T-cell (primary cell): ENCODE results near the gene ASF1B. TPM values are rescaled to one million over a fixed set of nuclear protein-coding genes. Genes with fewer than 3 reads are reported as not detected.
A peak's percentile ranks its signal among the peaks of the same experiment; 100 is the strongest.

ENCODE experiments used
- ATAC-seq, 4 experiments: fragments of 200-7000 bp in 3 of 4; fragments of 150-1000 bp in 1 of 4; cut with Tn5 transposase; replicated peaks in 1 of 4; 1 replicate in 3 of 4; 2 replicates in 1 of 4; pipeline ENCODE4 v1.10.0; 2021; ENCODE audit warnings: moderate library complexity in 3 of 4, mild to moderate bottlenecking in 2 of 4, moderate number of reproducible peaks in 1 of 4
- CTCF ChIA-PET, 2 donors: fragments of 300-600 bp; sonication (Branson Sonifier 250); formaldehyde crosslinking; loops; one replicate each; lab custom pipeline; 2022; ENCODE audit warnings: antibody characterized with exemption in 2 of 2; lab: Charles Lee
- POLR2A ChIA-PET, 2 donors: fragments of 300-600 bp; sonication (Branson Sonifier 250); formaldehyde crosslinking; loops; one replicate each; lab custom pipeline; 2022; ENCODE audit warnings: antibody characterized with exemption in 2 of 2; lab: Charles Lee
- DNase-seq, 35 experiments: peaks; one replicate each; pipeline versions ENCODE4 v3.0.0 to v3.0.0-alpha.2; 2013 to 2023
- H3K27ac ChIP-seq: one replicate; pipeline ENCODE4 v1.5.1; 2013; ENCODE audit warnings: low read length
- H3K27me3 ChIP-seq, 2 experiments: replicated peaks in 1 of 2; 1 replicate in 1 of 2; 2 replicates in 1 of 2; pipeline versions ENCODE4 v1.6.1 to v1.7.0; 2013; ENCODE audit warnings: low read length in 1 of 2, mixed read lengths in 1 of 2; ENCODE audit not compliant: control insufficient read depth in 2 of 2, insufficient read depth in 2 of 2; ENCODE audit errors: extremely low read depth in 1 of 2
- H3K36me3 ChIP-seq, 2 donors: 1 replicate in 1 of 2; 2 replicates in 1 of 2; pipeline versions ENCODE4 v1.6.1 to v1.7.0; 2013; ENCODE audit warnings: low read length in 1 of 2; ENCODE audit not compliant: control insufficient read depth in 2 of 2, insufficient read depth in 1 of 2; ENCODE audit errors: extremely low read depth in 1 of 2
- H3K4me1 ChIP-seq, 2 experiments: 1 replicate in 1 of 2; 2 replicates in 1 of 2; pipeline versions ENCODE4 v1.6.1 to v1.7.0; 2013; ENCODE audit warnings: low read length in 2 of 2, mixed read lengths in 1 of 2; ENCODE audit not compliant: insufficient read depth in 2 of 2, control insufficient read depth in 1 of 2; ENCODE audit errors: extremely low read depth in 1 of 2
- H3K4me3 ChIP-seq, 2 donors: 1 replicate in 1 of 2; 2 replicates in 1 of 2; pipeline versions ENCODE4 v1.5.1 to v1.7.0; 2013; ENCODE audit warnings: mild to moderate bottlenecking in 2 of 2, low read length in 1 of 2, moderate library complexity in 1 of 2; ENCODE audit not compliant: control insufficient read depth in 1 of 2; ENCODE audit errors: extremely low read depth in 1 of 2
- H3K9me3 ChIP-seq: 2 replicates; pipeline ENCODE4 v1.7.0; 2013
- H3K27ac Mint-ChIP-seq, 2 donors: one replicate each; pipeline ENCODE4 v1.8.0; 2020 to 2021; ENCODE audit warnings: mild to moderate bottlenecking in 2 of 2, mixed read lengths in 2 of 2
- H3K27me3 Mint-ChIP-seq, 2 donors: one replicate each; pipeline ENCODE4 v1.8.0; 2021 to 2022; ENCODE audit warnings: mixed read lengths in 2 of 2
- H3K36me3 Mint-ChIP-seq: one replicate; pipeline ENCODE4 v1.8.0; 2021; ENCODE audit warnings: mixed read lengths
- H3K4me1 Mint-ChIP-seq, 3 donors: one replicate each; pipeline ENCODE4 v1.8.0; 2020 to 2022; ENCODE audit warnings: mixed read lengths in 3 of 3, mild to moderate bottlenecking in 1 of 3
- H3K4me3 Mint-ChIP-seq, 3 donors: one replicate each; pipeline ENCODE4 v1.8.0; 2020 to 2022; ENCODE audit warnings: mild to moderate bottlenecking in 3 of 3, mixed read lengths in 3 of 3, moderate library complexity in 3 of 3
- H3K9me3 Mint-ChIP-seq, 3 donors: one replicate each; pipeline ENCODE4 v1.8.0; 2020 to 2022; ENCODE audit warnings: mixed read lengths in 3 of 3
- WGBS: methylation state at CpG from one replicate; pipeline ENCODE4 v1.1.5; 2013; ENCODE audit warnings: missing lambda C conversion rate; ENCODE audit not compliant: insufficient coverage; 5-methylcytosine and 5-hydroxymethylcytosine counted together
- total RNA-seq, 35 experiments: library from RNA in 6 of 35; stranded (reverse) in 6 of 35; fragments of 120-200 nt in 1 of 35; gene quantifications; one replicate each; pipeline versions ENCODE4 v1.2.1 to v1.2.4 and lab custom pipeline; 2013 to 2026

The ASF1B gene
- total RNA-seq, 5 donors from 2014 or later (not counting 1 experiment from before 2014, with no cell fraction given): 2.6 to 4.4 (median 3.3) TPM

- Mint-ChIP-seq H3K9me3 (no peaks in the 10 kb centered on the region), H3K4me3 (peak overlapping the region; percentile 88 to 95 (median 92)), H3K27me3 (no peaks in the 10 kb centered on the region), H3K27ac (peak overlapping the region; percentile 72 to 80), H3K36me3 (no peaks in the 10 kb centered on the region), H3K4me1 (peaks cover 44 to 58% (median 57%) of the 10 kb centered on the region in 3 donors)
- DNase-seq (no peak), ATAC-seq (no peak)
- H3K4me3 ChIP-seq: peak overlapping the region; percentile 74 to 78
- H3K9me3 ChIP-seq: no peaks in the 10 kb centered on the region
- no peaks in the 10 kb centered on the region for H3K27me3 ChIP-seq
- 25% methylated on average over 5 of the region's 6 CpGs for WGBS
- H3K27ac ChIP-seq: no peak overlapping the region
- CTCF ChIA-PET: interaction anchor here in 1 of 2 donors (0.6 to 2.3 kb wide), 3 partner anchors 20 to 342 kb away, joined by 3 to 10 read pairs (median 7); partner anchors contain the start of gene ASF1B
- no peaks in the 10 kb centered on the region for H3K36me3 ChIP-seq
- POLR2A ChIA-PET: interaction anchor here in 1 of 2 donors (0.5 to 0.6 kb wide), 2 partner anchors 323 to 839 kb away, joined by 3 read pairs; no protein-coding TSS in a partner anchor
- peaks cover 31 to 61% of the 10 kb centered on the region in 2 experiments for H3K4me1 ChIP-seq
Observed at GRCh38 chr19:14116525-14116917, 19.9 kb downstream of the ASF1B start.

DNA sequence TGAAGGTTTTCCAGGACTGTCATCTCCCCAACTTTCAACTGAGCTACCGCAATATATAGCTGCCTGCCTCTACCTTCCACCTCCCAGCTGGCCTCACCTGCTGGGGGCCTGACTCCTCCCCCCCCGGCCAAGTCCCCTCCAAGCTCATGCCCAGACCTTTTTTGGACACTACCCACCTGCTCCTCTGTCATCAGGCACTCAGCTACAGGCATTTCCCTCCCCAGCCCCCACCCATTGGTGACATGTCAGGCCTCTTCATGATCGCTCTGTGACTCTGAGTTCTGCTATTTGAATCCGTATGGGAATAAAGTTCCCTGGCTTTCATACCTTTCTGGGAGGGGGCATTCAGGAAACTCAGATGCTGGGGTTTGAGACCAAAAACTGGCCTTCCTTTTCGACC lies 20.6 kb downstream of the ASF1B start:
- Mint-ChIP-seq H3K4me3 (peak overlapping the region; percentile 88 to 95 (median 92)), H3K4me1 (peaks cover 51 to 59% (median 59%) of the 10 kb centered on the region in 3 donors), H3K9me3 (no peaks in the 10 kb centered on the region), H3K27ac (peak overlapping the region; percentile 23 to 66), H3K27me3 (no peaks in the 10 kb centered on the region), H3K36me3 (no peaks in the 10 kb centered on the region)
- Histone ChIP-seq H3K4me3 (no peak overlapping the region), H3K4me1 (peaks cover 31 to 63% of the 10 kb centered on the region in 2 experiments), H3K9me3 (no peaks in the 10 kb centered on the region), H3K36me3 (no peaks in the 10 kb centered on the region), H3K27ac (no peak overlapping the region), H3K27me3 (no peaks in the 10 kb centered on the region)
- CTCF ChIA-PET: interaction anchor here in 1 of 2 donors (1.0 to 2.3 kb wide), 2 partner anchors 21 to 34 kb away, joined by 5 to 10 read pairs; partner anchors contain the start of gene ASF1B
- ATAC-seq (no peak), DNase-seq (no peak)
- 82% methylated on average over 3 of the region's 5 CpGs for WGBS
- POLR2A ChIA-PET: interaction anchor here in 1 of 2 donors (0.6 kb wide), 2 partner anchors 450 to 838 kb away, joined by 3 to 4 read pairs; no protein-coding TSS in a partner anchor

DNA sequence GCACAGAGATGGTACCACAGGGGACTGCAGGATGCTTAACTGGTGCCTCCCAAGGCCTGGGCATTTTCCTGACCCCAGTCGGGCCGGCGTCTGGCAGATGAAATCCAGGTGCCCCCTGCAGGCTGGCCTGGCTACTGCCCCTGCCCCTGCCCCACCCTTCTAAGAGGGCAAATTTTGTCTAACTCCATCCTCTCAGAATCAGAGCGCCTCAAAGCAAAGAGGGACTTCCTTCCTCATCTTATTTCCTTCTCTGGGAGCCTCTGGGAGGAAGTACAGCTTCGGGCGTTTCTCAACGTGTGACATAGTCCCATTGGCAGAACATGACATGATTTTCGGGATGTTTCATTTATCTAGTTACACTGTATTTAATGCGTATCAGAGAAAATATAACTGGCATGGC lies 21.5 kb downstream of the ASF1B start:
- no peaks in the 10 kb centered on the region for H3K9me3 Mint-ChIP-seq
- peaks cover 51 to 61% (median 59%) of the 10 kb centered on the region in 3 donors for H3K4me1 Mint-ChIP-seq
- WGBS: no CpG with 5 or more reads among the region's 9 CpGs
- no peaks in the 10 kb centered on the region for H3K27me3 ChIP-seq
- CTCF ChIA-PET: interaction anchor here (0.8 to 2.3 kb wide), 2 partner anchors 20 to 22 kb away, joined by 6 to 10 read pairs; partner anchors contain the start of gene ASF1B (in 1 of the 2)
- peak overlapping the region in 1 of 2 donors; percentile 22 for H3K27ac Mint-ChIP-seq
- peaks cover 31 to 63% of the 10 kb centered on the region in 2 experiments for H3K4me1 ChIP-seq
- DNase-seq (peak in 25 of 35 experiments; percentile 12 to 60 (median 30)), ATAC-seq (no peak)
- POLR2A ChIA-PET: interaction anchor here (0.6 to 0.7 kb wide), 3 partner anchors 172 to 451 kb away, joined by 3 to 4 read pairs (median 4); no protein-coding TSS in a partner anchor
- H3K4me3 Mint-ChIP-seq: no peak overlapping the region
- no peaks in the 10 kb centered on the region for H3K36me3 ChIP-seq
- no peaks in the 10 kb centered on the region for H3K36me3 Mint-ChIP-seq
- H3K9me3 ChIP-seq: no peaks in the 10 kb centered on the region
- no peak overlapping the region for H3K27ac ChIP-seq
- H3K27me3 Mint-ChIP-seq: no peaks in the 10 kb centered on the region
- H3K4me3 ChIP-seq: no peak overlapping the region

GRCh38 chr19:14114439-14114838 lies 21.9 kb downstream of the ASF1B start:
- Mint-ChIP-seq H3K4me1 (peaks cover 51 to 61% (median 59%) of the 10 kb centered on the region in 3 donors), H3K27ac (peak overlapping the region in 1 of 2 donors; percentile 22), H3K4me3 (no peak overlapping the region), H3K9me3 (no peaks in the 10 kb centered on the region), H3K27me3 (no peaks in the 10 kb centered on the region), H3K36me3 (no peaks in the 10 kb centered on the region)
- Histone ChIP-seq H3K27ac (no peak overlapping the region), H3K4me3 (no peak overlapping the region), H3K27me3 (no peaks in the 10 kb centered on the region), H3K9me3 (no peaks in the 10 kb centered on the region), H3K4me1 (peaks cover 31 to 63% of the 10 kb centered on the region in 2 experiments), H3K36me3 (no peaks in the 10 kb centered on the region)
- DNase-seq: no peak
- ChIA-PET POLR2A (interaction anchor here in 1 of 2 donors (0.6 to 0.7 kb wide), 2 partner anchors 172 to 231 kb away, joined by 3 to 4 read pairs; no protein-coding TSS in a partner anchor), CTCF (interaction anchor here (0.5 to 2.3 kb wide), 5 partner anchors 21 to 396 kb away, joined by 3 to 10 read pairs (median 3); partner anchors contain the start of gene ASF1B (in 1 of the 2))
- 98% methylated on average over 7 of the region's 7 CpGs for WGBS
- ATAC-seq: no peak

GRCh38 chr19:14113762-14114414 lies 22.5 kb downstream of the ASF1B start:
- 90% methylated on average over 14 of the region's 18 CpGs for WGBS
- H3K4me3 ChIP-seq: no peak overlapping the region
- H3K27me3 ChIP-seq: no peaks in the 10 kb centered on the region
- no peaks in the 10 kb centered on the region for H3K9me3 ChIP-seq
- DNase-seq: peak in 22 of 35 experiments; percentile 10 to 69 (median 34)
- no peak overlapping the region for H3K27ac ChIP-seq
- POLR2A ChIA-PET: interaction anchor here in 1 of 2 donors (0.5 kb wide), 1 partner anchor 441 kb away, joined by 3 read pairs; no protein-coding TSS in a partner anchor
- Mint-ChIP-seq H3K27me3 (no peaks in the 10 kb centered on the region), H3K9me3 (no peaks in the 10 kb centered on the region), H3K36me3 (no peaks in the 10 kb centered on the region), H3K4me3 (peak overlapping the region in 1 of 3 donors; percentile 49), H3K27ac (peak overlapping the region in 1 of 2 donors; percentile 11), H3K4me1 (peaks cover 48 to 58% (median 56%) of the 10 kb centered on the region in 3 donors)
- H3K4me1 ChIP-seq: peaks cover 31 to 62% of the 10 kb centered on the region in 2 experiments
- CTCF ChIA-PET: interaction anchor here in 1 of 2 donors (0.5 to 0.8 kb wide), 4 partner anchors 21 to 396 kb away, joined by 3 to 6 read pairs (median 3); no protein-coding TSS in a partner anchor
- H3K36me3 ChIP-seq: no peaks in the 10 kb centered on the region
- no peak for ATAC-seq

DNA sequence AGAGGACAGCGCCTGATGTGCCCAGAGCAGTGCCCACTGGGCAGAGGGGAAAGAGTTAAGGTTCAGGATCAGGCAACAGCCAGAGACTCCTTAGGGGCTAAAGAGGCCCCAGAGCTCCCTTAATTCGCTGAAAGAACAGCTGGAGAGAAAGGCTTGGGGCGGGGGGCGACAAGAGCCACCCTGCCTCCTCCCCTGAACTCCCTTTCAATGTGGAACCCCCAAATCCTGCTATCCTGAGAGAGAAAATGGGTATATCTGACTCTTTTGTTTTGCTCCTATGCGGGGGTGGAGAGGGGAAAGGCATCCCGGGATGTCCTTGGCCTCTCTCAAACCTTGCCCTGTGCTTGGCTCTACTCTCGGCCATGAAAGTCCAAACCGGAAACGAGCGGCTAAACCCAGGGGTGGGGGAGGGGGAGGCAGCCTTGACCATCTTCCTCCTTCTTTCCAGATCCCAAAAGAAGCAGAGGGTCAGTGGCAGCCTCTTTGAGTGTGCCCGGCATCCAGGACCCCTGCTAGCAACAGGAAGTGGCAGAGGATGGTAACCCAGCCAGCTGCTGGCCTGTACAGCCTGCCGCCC lies 23.5 kb downstream of the ASF1B start:
- no peaks in the 10 kb centered on the region for H3K9me3 Mint-ChIP-seq
- Histone ChIP-seq H3K9me3 (no peaks in the 10 kb centered on the region), H3K36me3 (no peaks in the 10 kb centered on the region), H3K27ac (no peak overlapping the region), H3K4me3 (no peak overlapping the region), H3K27me3 (no peaks in the 10 kb centered on the region), H3K4me1 (peaks cover 29 to 54% of the 10 kb centered on the region in 2 experiments)
- CTCF ChIA-PET: no interaction called here
- H3K36me3 Mint-ChIP-seq: no peaks in the 10 kb centered on the region
- POLR2A ChIA-PET: interaction anchor here in 1 of 2 donors (0.5 kb wide), 1 partner anchor 442 kb away, joined by 3 read pairs; no protein-coding TSS in a partner anchor
- DNase-seq (no peak), ATAC-seq (no peak)
- H3K27ac Mint-ChIP-seq: peak overlapping the region in 1 of 2 donors; percentile 34
- 92% methylated on average over 3 of the region's 12 CpGs for WGBS
- H3K4me3 Mint-ChIP-seq: peak overlapping the region in 1 of 3 donors; percentile 13
- peaks cover 42 to 52% (median 51%) of the 10 kb centered on the region in 3 donors for H3K4me1 Mint-ChIP-seq
- no peaks in the 10 kb centered on the region for H3K27me3 Mint-ChIP-seq
